GM18907 (cell line): ENCODE data around the gene PSG6.
"Not testable (repeated sequence)": the region's sequence is repeated elsewhere in the genome, so short reads cannot be mapped to it uniquely, and the experiment has no call there.

ENCODE experiments used
- ATAC-seq: cut with Tn5 transposase; IDR thresholded peaks from one replicate; pipeline ENCODE4 v1.9.1; 2021; ENCODE audit warnings: mild to moderate bottlenecking, moderate library complexity; ENCODE audit not compliant: unreplicated experiment

PSG6 gene

GRCh38 chr19:42854745-42855144 lies 62.9 kb downstream of the PSG6 start:
- ATAC-seq, result not testable (repeated sequence)

GRCh38 chr19:42853231-42853630 lies 64.5 kb downstream of the PSG6 start:
- ATAC-seq, result not testable (repeated sequence)

- not testable (repeated sequence) for ATAC-seq
These were observed 64.9 kb downstream of the PSG6 start for GRCh38 chr19:42852821-42853220.
